ENCODE data around the gene TSSK6. TPM values are rescaled to one million over a fixed set of nuclear protein-coding genes. Genes with fewer than 3 reads are reported as not detected.
"Not testable (repeated sequence)": the region's sequence is repeated elsewhere in the genome, so short reads cannot be mapped to it uniquely, and the experiment has no call there.

The TSSK6 gene
- total RNA-seq, 3 donors from 2014 or later = 1.8 to 2.5 (median 2.3) TPM

- Histone ChIP-seq H3K36me3 (ENCODE audit: low read depth) (no peaks in the 10 kb centered on the region), H3K9me3 (no peaks in the 10 kb centered on the region), H3K4me3 (no peak overlapping the region), H3K4me1 (ENCODE audit: low read depth) (peaks cover 22% of the 10 kb centered on the region)
- ATAC-seq (peak; percentile 34), DNase-seq (peak in 1 of 3 donors; percentile 43)
- intact Hi-C loops (cut with DNase I, micrococcal nuclease) = no loop called here
- no peak for TF ChIP-seq CTCF (IDR thresholded peaks at IDR 0.05)
Observed at GRCh38 chr19:19475849-19476828, 39.2 kb downstream of the TSSK6 start.

DNA sequence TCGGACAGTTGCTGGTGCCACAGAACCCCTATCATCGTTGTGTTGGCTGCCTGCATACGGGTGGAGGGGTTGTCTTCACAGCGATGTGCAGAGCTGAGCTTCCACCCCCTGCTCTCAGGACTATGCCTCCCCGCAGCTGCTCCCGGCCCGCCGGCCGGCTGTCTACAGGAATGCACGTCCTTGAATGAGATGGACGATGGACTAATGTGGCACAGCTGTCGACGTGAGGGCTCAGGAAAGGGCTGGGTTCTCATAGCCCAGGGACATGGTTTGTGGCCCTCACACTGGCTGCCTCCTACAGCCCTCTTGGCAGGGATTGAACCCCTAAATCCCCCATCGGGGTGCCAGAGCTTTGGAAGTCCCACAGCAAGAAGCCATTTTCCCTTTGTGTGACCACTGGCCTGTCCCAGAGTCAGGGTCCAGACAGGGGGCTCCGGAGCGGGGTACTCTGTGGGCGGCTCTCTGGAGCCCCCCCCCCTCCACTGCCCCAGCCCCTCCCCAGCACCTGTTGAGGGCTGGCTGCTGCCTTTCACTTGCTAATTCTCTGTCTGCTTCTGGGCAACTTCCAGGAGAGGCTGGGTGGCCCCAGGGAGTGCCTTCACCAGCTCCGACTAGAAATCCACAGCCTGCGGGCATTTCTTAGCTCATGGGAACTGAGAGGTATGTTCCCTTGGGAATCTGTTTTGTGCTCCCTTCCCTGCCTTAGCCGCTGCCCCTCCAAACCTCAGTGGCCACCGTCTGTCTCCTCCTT, 40.2 kb downstream of the TSSK6 start:
- no peaks in the 10 kb centered on the region for H3K9me3 ChIP-seq
- intact Hi-C loops (cut with DNase I, micrococcal nuclease) = no loop called here
- DNase-seq (peak in 1 of 3 donors; percentile 47), ATAC-seq (no peak)
- TF ChIP-seq CTCF (IDR thresholded peaks at IDR 0.05) = no peak
- peaks cover 29% of the 10 kb centered on the region for H3K4me1 ChIP-seq (ENCODE audit: low read depth)
- H3K4me3 ChIP-seq = no peak overlapping the region
- no peaks in the 10 kb centered on the region for H3K36me3 ChIP-seq (ENCODE audit: low read depth)

DNA sequence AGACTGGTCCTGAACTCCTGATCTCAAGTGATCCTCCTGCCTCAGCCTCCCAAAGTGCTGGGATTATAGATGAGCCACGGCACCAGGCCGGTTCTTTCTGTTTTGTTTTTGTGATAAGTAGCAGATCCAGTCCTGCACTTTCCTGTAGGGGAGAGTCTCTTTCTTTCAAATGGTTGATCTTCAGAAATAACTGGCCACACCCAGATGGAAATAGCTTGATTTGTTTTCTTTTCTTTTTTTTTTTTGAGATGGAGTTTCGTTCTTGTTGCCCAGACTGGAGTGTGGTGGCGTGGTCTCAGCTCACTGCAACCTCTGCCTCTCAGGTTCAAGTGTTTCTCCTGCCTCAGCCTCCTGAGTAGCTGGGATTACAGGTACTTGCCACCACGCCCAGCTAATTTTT, 43.2 kb downstream of the TSSK6 start:
- H3K4me3 ChIP-seq; H3K36me3 ChIP-seq (ENCODE audit: low read depth); ATAC-seq; intact Hi-C loops (cut with DNase I, micrococcal nuclease); DNase-seq: not testable (repeated sequence)
- peaks cover 23% of the 10 kb centered on the region for H3K9me3 ChIP-seq
- H3K4me1 ChIP-seq (ENCODE audit: low read depth) = peaks cover 18% of the 10 kb centered on the region

DNA sequence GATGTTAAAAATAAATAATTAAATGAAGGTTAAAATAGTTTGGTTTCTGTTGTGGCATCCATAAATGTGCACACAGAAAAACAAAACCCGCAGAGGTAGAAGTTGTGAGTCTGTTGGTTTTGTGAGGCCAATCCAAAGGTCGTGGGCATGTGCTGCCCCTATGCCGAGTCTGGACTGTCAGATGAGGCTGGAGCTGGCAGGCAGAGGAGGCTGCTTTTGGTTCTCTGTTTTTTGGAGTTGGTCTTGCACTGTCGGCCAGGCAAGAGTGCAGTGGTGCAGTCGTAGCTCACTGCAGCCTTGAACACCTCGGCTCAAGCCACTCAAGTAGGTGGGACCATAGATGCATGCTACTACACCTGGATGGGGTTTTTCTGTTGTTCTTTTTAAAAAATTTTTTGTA, 43.7 kb downstream of the TSSK6 start:
- no peak for ATAC-seq
- intact Hi-C loops (cut with DNase I, micrococcal nuclease) = no loop called here
- TF ChIP-seq CTCF (IDR thresholded peaks at IDR 0.05) = no peak

DNA sequence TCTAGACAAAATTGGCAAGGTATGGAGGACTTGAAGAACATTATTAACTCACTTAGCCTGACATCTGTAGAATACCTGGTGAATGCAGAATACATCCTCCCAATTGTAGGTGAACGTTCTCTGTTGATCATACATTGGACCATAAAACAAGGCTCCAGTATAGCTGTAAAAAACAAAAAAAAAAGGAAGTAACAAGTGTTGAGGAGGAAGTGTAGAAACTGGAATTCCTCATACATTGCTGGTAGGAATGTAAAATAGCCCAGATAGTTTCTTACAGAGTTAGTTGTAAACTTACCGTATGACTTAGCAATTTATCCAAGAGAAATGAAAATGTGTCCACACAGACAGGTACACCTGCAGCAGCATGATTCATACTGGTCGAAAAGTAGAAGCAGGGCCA, 44.8 kb downstream of the TSSK6 start:
- peak; percentile 73 for ATAC-seq
- no peak for DNase-seq
- intact Hi-C loops (cut with DNase I, micrococcal nuclease) = no loop called here
- H3K4me3 ChIP-seq = no peak overlapping the region
- no peaks in the 10 kb centered on the region for H3K36me3 ChIP-seq (ENCODE audit: low read depth)
- H3K4me1 ChIP-seq (ENCODE audit: low read depth) = peaks cover 18% of the 10 kb centered on the region
- peaks cover 23% of the 10 kb centered on the region for H3K9me3 ChIP-seq
- TF ChIP-seq CTCF (IDR thresholded peaks at IDR 0.05) = no peak

More for the DNA sequence above, 43.7 kb downstream of the TSSK6 start:
- no peaks in the 10 kb centered on the region for H3K36me3 ChIP-seq (ENCODE audit: low read depth)
- peaks cover 23% of the 10 kb centered on the region for H3K9me3 ChIP-seq
- DNase-seq = peak in 1 of 3 donors; percentile 31
- H3K4me3 ChIP-seq = no peak overlapping the region
- H3K4me1 ChIP-seq (ENCODE audit: low read depth) = peaks cover 18% of the 10 kb centered on the region
